ENCODE measurements around the gene ZC2HC1C. TPM values are rescaled to one million over a fixed set of nuclear protein-coding genes. Genes with fewer than 3 reads are reported as not detected.

The ZC2HC1C gene
- total RNA-seq, 4 donors from 2014 or later: 4.4 to 8.0 (median 5.1) TPM

- no peaks in the 10 kb centered on the region for H3K27me3 ChIP-seq
- no peaks in the 10 kb centered on the region for H3K4me1 ChIP-seq
- no peak overlapping the region for H3K4me3 ChIP-seq
- ATAC-seq: no peak
- H3K9me3 ChIP-seq: no peaks in the 10 kb centered on the region
- no peak overlapping the region for H3K27ac ChIP-seq
- WGBS, 2 donors (ENCODE audit: low coverage in 1 of 2): 40 to 83% methylated on average over 1 to 2 of the region's 2 CpGs
- H3K36me3 ChIP-seq: peaks cover 13 to 100% of the 10 kb centered on the region in 2 donors
- TF ChIP-seq EP300 (IDR thresholded peaks at IDR 0.05) (no peak), POLR2A (IDR thresholded peaks at IDR 0.05) (no peak), POLR2AphosphoS5 (IDR thresholded peaks at IDR 0.05) (no peak), CTCF (IDR thresholded peaks at IDR 0.05) (no peak)
Measured at GRCh38 chr14:75109877-75110276, 40.4 kb downstream of the ZC2HC1C start.

- ATAC-seq: no peak
- no peak overlapping the region for H3K4me3 ChIP-seq
- no peak overlapping the region for H3K27ac ChIP-seq
- no peaks in the 10 kb centered on the region for H3K27me3 ChIP-seq
- peaks cover 13 to 100% of the 10 kb centered on the region in 2 donors for H3K36me3 ChIP-seq
- TF ChIP-seq CTCF (IDR thresholded peaks at IDR 0.05) (no peak), EP300 (IDR thresholded peaks at IDR 0.05) (no peak), POLR2A (IDR thresholded peaks at IDR 0.05) (no peak), POLR2AphosphoS5 (IDR thresholded peaks at IDR 0.05) (no peak)
- H3K4me1 ChIP-seq: no peaks in the 10 kb centered on the region
- no peaks in the 10 kb centered on the region for H3K9me3 ChIP-seq
- WGBS, 2 donors (ENCODE audit: low coverage in 1 of 2): 72 to 84% methylated on average over 4 to 5 of the region's 5 CpGs
Measured at GRCh38 chr14:75113932-75114539, 44.6 kb downstream of the ZC2HC1C start.

- Histone ChIP-seq H3K4me1 (peaks cover 0 to 8% (median 0%) of the 10 kb centered on the region in 3 donors), H3K9me3 (no peaks in the 10 kb centered on the region), H3K27ac (no peak overlapping the region), H3K27me3 (no peaks in the 10 kb centered on the region), H3K4me3 (no peak overlapping the region), H3K36me3 (peaks cover 0 to 81% of the 10 kb centered on the region in 2 donors)
- no peak for ATAC-seq
- no peak for TF ChIP-seq EP300 (IDR thresholded peaks at IDR 0.05)
- no peak for TF ChIP-seq POLR2A (IDR thresholded peaks at IDR 0.05)
- no peak for TF ChIP-seq CTCF (IDR thresholded peaks at IDR 0.05)
- TF ChIP-seq POLR2AphosphoS5 (IDR thresholded peaks at IDR 0.05): no peak
- 80 to 86% methylated on average over 2 of the region's 2 CpGs for WGBS, 2 donors (ENCODE audit: low coverage in 1 of 2)
Measured at GRCh38 chr14:75119056-75119455, 49.6 kb downstream of the ZC2HC1C start.

DNA sequence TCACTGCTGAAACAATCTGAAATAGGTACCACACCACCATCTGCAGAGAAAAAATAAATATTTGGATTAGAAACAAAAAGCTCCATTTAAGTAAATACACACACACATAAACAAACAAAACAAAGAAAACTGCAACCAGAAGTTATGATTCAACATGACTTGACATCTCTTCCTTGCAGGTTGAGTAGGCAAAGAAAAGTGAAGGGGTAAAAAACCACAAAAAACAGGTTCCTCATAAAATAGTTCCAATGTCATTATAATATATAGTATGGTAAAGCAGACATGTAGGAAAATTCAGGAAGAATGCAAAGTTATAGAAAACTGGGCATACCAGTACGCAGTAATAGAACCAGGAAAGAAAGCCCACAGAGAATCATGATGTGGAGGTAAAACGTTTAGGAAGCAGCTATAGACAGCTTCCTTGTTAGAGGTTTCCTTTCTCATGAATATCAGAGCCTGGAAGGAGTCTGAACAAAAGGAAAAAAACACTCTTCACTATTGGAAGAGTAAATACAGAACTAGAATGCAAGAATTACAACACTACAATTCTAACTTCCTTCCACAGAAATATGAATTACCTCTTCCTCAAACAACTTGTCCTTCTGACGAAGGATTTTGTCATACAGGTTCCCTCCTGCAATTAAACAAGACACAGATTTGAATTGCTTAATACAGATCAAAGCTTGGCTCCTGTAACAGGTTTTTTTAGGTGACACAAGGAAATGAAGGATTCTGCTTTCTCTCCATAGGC is 51.3 kb downstream of the ZC2HC1C start:
- Histone ChIP-seq H3K27me3 (no peaks in the 10 kb centered on the region), H3K36me3 (peaks cover 0 to 64% of the 10 kb centered on the region in 2 donors), H3K4me3 (no peak overlapping the region), H3K9me3 (no peaks in the 10 kb centered on the region), H3K4me1 (peaks cover 0 to 24% (median 1%) of the 10 kb centered on the region in 3 donors), H3K27ac (no peak overlapping the region)
- TF ChIP-seq CTCF (IDR thresholded peaks at IDR 0.05): no peak
- no peak for ATAC-seq
- 42 to 59% methylated on average over 2 to 3 of the region's 3 CpGs for WGBS, 2 donors (ENCODE audit: low coverage in 1 of 2)

DNA sequence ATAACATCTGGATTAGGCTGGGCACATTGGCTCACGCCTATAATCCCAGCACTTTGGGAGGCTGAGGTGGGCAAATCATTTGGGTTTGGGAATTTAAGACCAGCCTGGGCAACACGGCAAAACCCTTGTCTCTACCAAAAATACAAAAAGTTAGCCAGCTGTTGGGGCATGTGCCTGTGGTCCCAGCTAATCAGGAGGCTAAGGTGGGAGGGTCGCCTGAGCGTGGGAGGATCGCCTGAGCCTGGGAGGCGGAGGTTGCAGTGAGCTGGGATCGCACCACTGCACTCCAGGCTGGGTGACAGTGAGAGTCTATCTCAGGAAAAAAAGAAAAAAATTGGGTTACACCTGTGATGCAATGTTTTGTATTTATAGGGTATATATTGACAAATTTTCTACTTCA is 52.1 kb downstream of the ZC2HC1C start:
- Histone ChIP-seq H3K27ac (no peak overlapping the region), H3K4me1 (peaks cover 0 to 31% (median 5%) of the 10 kb centered on the region in 3 donors), H3K9me3 (no peaks in the 10 kb centered on the region), H3K27me3 (no peaks in the 10 kb centered on the region), H3K36me3 (peaks cover 0 to 56% of the 10 kb centered on the region in 2 donors), H3K4me3 (no peak overlapping the region)
- TF ChIP-seq POLR2A (IDR thresholded peaks at IDR 0.05) (no peak), CTCF (IDR thresholded peaks at IDR 0.05) (no peak)
- ATAC-seq: no peak
- WGBS, 2 donors (ENCODE audit: low coverage in 1 of 2): 95% methylated on average over 7 of the region's 7 CpGs; no CpG with 5 or more reads in 1 of the 2 donors
